SK-N-SH treated with all-trans-retinoic acid at 6 μM for 48 hours (cell line): ENCODE results near the gene GLYAT.

Source experiments
- ATAC-seq: fragments of 200-7000 bp; cut with Tn5 transposase; 3 replicates; pipeline ENCODE4 v1.9.1; 2020; ENCODE audit warnings: mild to moderate bottlenecking, moderate library complexity
- ARNTL ChIP-seq: fragments of 450-650 bp; formaldehyde crosslinking; IDR thresholded peaks from 2 replicates; pipeline ENCODE4 v1.5.0; 2020; ENCODE audit warnings: low read depth, mild to moderate bottlenecking, moderate library complexity, borderline replicate concordance
- BACH2 ChIP-seq: fragments of 250-450 bp; sonication (Bioruptor Pico); IDR thresholded peaks from 2 replicates; pipeline ENCODE4 v1.9.0; 2021; ENCODE audit warnings: mild to moderate bottlenecking, borderline replicate concordance
- CSDC2 ChIP-seq: fragments of 250-450 bp; sonication (Bioruptor Pico); IDR thresholded peaks from 2 replicates; pipeline ENCODE4 v1.5.0; 2020; ENCODE audit warnings: mild to moderate bottlenecking, moderate library complexity
- CSRNP3 ChIP-seq: fragments of 250-450 bp; sonication (Bioruptor Pico); IDR thresholded peaks from 2 replicates; pipeline ENCODE4 v1.5.1; 2021; ENCODE audit warnings: mild to moderate bottlenecking, moderate library complexity
- ESRRG ChIP-seq: fragments of 250-450 bp; sonication (Bioruptor Pico); IDR thresholded peaks from 2 replicates; pipeline ENCODE4 v1.6.1; 2021; ENCODE audit warnings: mild to moderate bottlenecking
- GLIS3 ChIP-seq: fragments of 250-450 bp; sonication (Bioruptor Pico); IDR thresholded peaks from 2 replicates; pipeline ENCODE4 v1.5.0; 2020; ENCODE audit warnings: mild to moderate bottlenecking, moderate library complexity
- ISL1 ChIP-seq: fragments of 250-450 bp; sonication (Bioruptor Pico); IDR thresholded peaks from 2 replicates; pipeline ENCODE4 v2.1.2; 2022; ENCODE audit warnings: mild to moderate bottlenecking, moderate library complexity
- OSR1 ChIP-seq: fragments of 250-450 bp; sonication (Bioruptor Pico); IDR thresholded peaks from 2 replicates; pipeline ENCODE4 v1.8.0; 2022; ENCODE audit warnings: moderate library complexity, mild to moderate bottlenecking, inconsistent platforms
- PATZ1 ChIP-seq: fragments of 250-450 bp; sonication (Bioruptor Pico); IDR thresholded peaks from 2 replicates; pipeline ENCODE4 v1.8.0; 2020; ENCODE audit warnings: mild to moderate bottlenecking, moderate library complexity, borderline replicate concordance
- PPARA ChIP-seq: fragments of 250-450 bp; sonication (Bioruptor Pico); IDR thresholded peaks from 2 replicates; pipeline ENCODE4 v1.5.0; 2020; ENCODE audit warnings: mild to moderate bottlenecking, borderline replicate concordance
- SNAI2 ChIP-seq: fragments of 250-450 bp; sonication (Bioruptor Pico); IDR thresholded peaks from 2 replicates; pipeline ENCODE4 v1.5.0; 2020; ENCODE audit warnings: mild to moderate bottlenecking, moderate library complexity
- TCF4 ChIP-seq: fragments of 250-450 bp; sonication (Bioruptor Pico); IDR thresholded peaks from 2 replicates; pipeline ENCODE4 v1.8.0; 2021; ENCODE audit warnings: mild to moderate bottlenecking, moderate library complexity, borderline replicate concordance
- TOX ChIP-seq: fragments of 250-450 bp; sonication (Bioruptor Pico); IDR thresholded peaks from 2 replicates; pipeline ENCODE4 v1.8.0; 2021; ENCODE audit warnings: mild to moderate bottlenecking, moderate library complexity, borderline replicate concordance
- TSHZ2 ChIP-seq: fragments of 250-450 bp; sonication (Bioruptor Pico); IDR thresholded peaks from 2 replicates; pipeline ENCODE4 v1.5.0; 2020; ENCODE audit warnings: mild to moderate bottlenecking, moderate library complexity
- ZC3H10 ChIP-seq: fragments of 250-450 bp; sonication (Bioruptor Pico); IDR thresholded peaks from 2 replicates; pipeline ENCODE4 v1.5.1; 2021; ENCODE audit warnings: mild to moderate bottlenecking, moderate library complexity
- ZFP3 ChIP-seq: fragments of 250-450 bp; sonication (Bioruptor Pico); IDR thresholded peaks from 2 replicates; pipeline ENCODE4 v1.5.0; 2020; ENCODE audit warnings: mild to moderate bottlenecking, moderate library complexity
- ZFP30 ChIP-seq: fragments of 450-650 bp; formaldehyde crosslinking; IDR thresholded peaks from 2 replicates; pipeline ENCODE4 v1.5.0; 2022; ENCODE audit warnings: mild to moderate bottlenecking, moderate library complexity
- ZNF565 ChIP-seq: fragments of 450-650 bp; formaldehyde crosslinking; conservative IDR thresholded peaks from 2 replicates; pipeline ENCODE4 v1.5.0; 2020; ENCODE audit warnings: low read depth, mild to moderate bottlenecking, moderate library complexity
- ZNF70 ChIP-seq: fragments of 450-650 bp; formaldehyde crosslinking; IDR thresholded peaks from 2 replicates; pipeline ENCODE4 v1.5.0; 2020; ENCODE audit warnings: mild to moderate bottlenecking, moderate library complexity
- TF ChIP-seq, protein P1 (sequence below): fragments of 250-450 bp; sonication (Bioruptor Pico); IDR thresholded peaks from 2 replicates; pipeline ENCODE4 v1.5.1; 2020; ENCODE audit warnings: low read depth, mild to moderate bottlenecking, moderate library complexity

GLYAT gene

GRCh38 chr11:58742981-58743880, 11.5 kb upstream of the GLYAT start:
- TF ChIP-seq SNAI2 (CRISPR knock-in tag) (no peak), ZFP30 (CRISPR knock-in tag) (no peak), TSHZ2 (CRISPR knock-in tag) (no peak), ZC3H10 (CRISPR knock-in tag) (no peak), ESRRG (CRISPR knock-in tag) (no peak), ARNTL (CRISPR knock-in tag) (no peak), PATZ1 (CRISPR knock-in tag) (no peak), ZNF70 (CRISPR knock-in tag) (no peak), GLIS3 (CRISPR knock-in tag) (no peak), ZFP3 (CRISPR knock-in tag) (no peak), ISL1 (CRISPR knock-in tag) (no peak), BACH2 (no peak), CSDC2 (no peak), TCF4 (CRISPR knock-in tag) (no peak), ZNF565 (no peak), CSRNP3 (CRISPR knock-in tag) (no peak)
- TF ChIP-seq, protein P1, sequence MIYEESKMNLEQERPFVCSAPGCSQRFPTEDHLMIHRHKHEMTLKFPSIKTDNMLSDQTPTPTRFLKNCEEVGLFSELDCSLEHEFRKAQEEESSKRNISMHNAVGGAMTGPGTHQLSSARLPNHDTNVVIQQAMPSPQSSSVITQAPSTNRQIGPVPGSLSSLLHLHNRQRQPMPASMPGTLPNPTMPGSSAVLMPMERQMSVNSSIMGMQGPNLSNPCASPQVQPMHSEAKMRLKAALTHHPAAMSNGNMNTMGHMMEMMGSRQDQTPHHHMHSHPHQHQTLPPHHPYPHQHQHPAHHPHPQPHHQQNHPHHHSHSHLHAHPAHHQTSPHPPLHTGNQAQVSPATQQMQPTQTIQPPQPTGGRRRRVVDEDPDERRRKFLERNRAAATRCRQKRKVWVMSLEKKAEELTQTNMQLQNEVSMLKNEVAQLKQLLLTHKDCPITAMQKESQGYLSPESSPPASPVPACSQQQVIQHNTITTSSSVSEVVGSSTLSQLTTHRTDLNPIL (CRISPR knock-in tag), result no peak
- TF ChIP-seq, all 23 proteins: peak for 0
- no peak for ATAC-seq

GRCh38 chr11:58742140-58742539, 10.4 kb upstream of the GLYAT start:
- TF ChIP-seq, protein P1 (CRISPR knock-in tag), result no peak
- TF ChIP-seq PATZ1 (CRISPR knock-in tag), result no peak
- TF ChIP-seq BACH2, result no peak
- TF ChIP-seq ARNTL (CRISPR knock-in tag), result no peak
- TF ChIP-seq ZFP30 (CRISPR knock-in tag), result no peak
- TF ChIP-seq ZFP3 (CRISPR knock-in tag), result no peak
- no peak for ATAC-seq

GRCh38 chr11:58741127-58741526, 9.4 kb upstream of the GLYAT start:
- ATAC-seq, result no peak
- no peak for TF ChIP-seq OSR1 (CRISPR knock-in tag)
- no peak for TF ChIP-seq PPARA (CRISPR knock-in tag)
- no peak for TF ChIP-seq PATZ1 (CRISPR knock-in tag)
- no peak for TF ChIP-seq CSDC2
- TF ChIP-seq TCF4 (CRISPR knock-in tag), result no peak
- no peak for TF ChIP-seq ESRRG (CRISPR knock-in tag)
- TF ChIP-seq ARNTL (CRISPR knock-in tag), result no peak
- TF ChIP-seq, protein P1 (CRISPR knock-in tag), result no peak
- no peak for TF ChIP-seq TOX (CRISPR knock-in tag)
